Endothelial cell of umbilical vein (primary cell): ENCODE measurements around the gene UBE2I. TPM values are rescaled to one million over a fixed set of nuclear protein-coding genes. Genes with fewer than 3 reads are reported as not detected.

Experiments used
- BruUV-seq: library from RNA; stranded (reverse); fragments of 400-500 nt; replicated peaks from 2 replicates; lab custom pipeline; 2021; lab: Mats Ljungman, UMichigan
- CTCF ChIA-PET: fragments of 300-600, 350-600 bp; sonication (Branson Sonifier 250); formaldehyde crosslinking; loops from one replicate; lab custom pipeline; 2021; ENCODE audit warnings: antibody characterized with exemption, inconsistent platforms; lab: Charles Lee
- POLR2A ChIA-PET: fragments of 300-600, 350-600 bp; sonication (Branson Sonifier 250); formaldehyde crosslinking; loops from one replicate; lab custom pipeline; 2021; ENCODE audit warnings: antibody characterized with exemption, inconsistent platforms; lab: Charles Lee
- DNase-seq: peaks from one replicate; pipeline ENCODE4 v3.0.0-alpha.2; 2011; ENCODE audit warnings: low read depth, low spot score
- FAIRE-seq: peaks from 2 replicates; lab custom pipeline; 2011; peaks lifted over from hg19 to GRCh38; lab: Jason Lieb, UNC
- H2AFZ ChIP-seq: 2 replicates; pipeline ENCODE4 v1.6.0; 2012; ENCODE audit warnings: low read depth, low read length, control low read depth, inconsistent platforms
- H3K27ac ChIP-seq: 2 replicates; pipeline ENCODE4 v1.5.1; 2011; ENCODE audit warnings: low read depth, mild to moderate bottlenecking, control low read depth, low read length, moderate library complexity; ENCODE audit not compliant: insufficient read depth
- H3K27me3 ChIP-seq, 2 experiments: 2 replicates each; pipeline versions ENCODE4 v1.6.0 to v1.6.1; 2011; ENCODE audit warnings: low read length in 2 of 2, mixed read lengths in 1 of 2; ENCODE audit not compliant: control insufficient read depth in 2 of 2, insufficient read depth in 2 of 2
- H3K36me3 ChIP-seq, 2 experiments: 2 replicates in 1 of 2; 3 replicates in 1 of 2; pipeline ENCODE4 v1.5.1; 2011; ENCODE audit warnings: low read length in 2 of 2, mild to moderate bottlenecking in 1 of 2, moderate library complexity in 1 of 2; ENCODE audit not compliant: control insufficient read depth in 2 of 2, insufficient read depth in 2 of 2; ENCODE audit errors: extremely low read depth in 1 of 2
- H3K4me1 ChIP-seq: 3 replicates; pipeline ENCODE4 v1.5.1; 2011; ENCODE audit warnings: mild to moderate bottlenecking, low read length; ENCODE audit not compliant: control insufficient read depth, insufficient read depth; ENCODE audit errors: extremely low read depth
- H3K4me2 ChIP-seq: 2 replicates; pipeline ENCODE4 v1.6.1; 2011; ENCODE audit warnings: low read length, control low read depth, mixed read lengths; ENCODE audit not compliant: insufficient read depth
- H3K4me3 ChIP-seq, 3 experiments: fragments of 200-600 bp in 1 of 3; sonication (generic), shearing (Covaris generic) in 1 of 3; replicated peaks in 1 of 3; 2 replicates each; pipeline ENCODE4 v1.5.1; 2011 to 2016; ENCODE audit warnings: control low read depth in 3 of 3, low read length in 3 of 3, mild to moderate bottlenecking in 2 of 3, inconsistent platforms in 1 of 3, low read depth in 1 of 3, moderate library complexity in 1 of 3; ENCODE audit not compliant: insufficient read depth in 1 of 3
- H3K79me2 ChIP-seq: 2 replicates; pipeline ENCODE4 v1.6.0; 2012; ENCODE audit warnings: low read length, inconsistent platforms; ENCODE audit not compliant: control insufficient read depth, insufficient read depth
- H3K9ac ChIP-seq: replicated peaks from 2 replicates; pipeline ENCODE3; 2011; ENCODE audit warnings: low read length, control low read depth; ENCODE audit not compliant: insufficient read depth; ENCODE audit errors: extremely low read depth
- H3K9me1 ChIP-seq: replicated peaks from 3 replicates; pipeline ENCODE4 v1.6.0; 2011; ENCODE audit warnings: mild to moderate bottlenecking, low read length; ENCODE audit not compliant: control insufficient read depth, insufficient read depth; ENCODE audit errors: extremely low read depth
- H3K9me3 ChIP-seq: replicated peaks from 2 replicates; pipeline ENCODE4 v1.5.1; 2012; ENCODE audit warnings: low read length, inconsistent platforms; ENCODE audit not compliant: control insufficient read depth, insufficient read depth
- H4K20me1 ChIP-seq: replicated peaks from 2 replicates; pipeline ENCODE3; 2011; ENCODE audit warnings: mild to moderate bottlenecking, low read length; ENCODE audit not compliant: control insufficient read depth, insufficient read depth; ENCODE audit errors: extremely low read depth
- EZH2 ChIP-seq: IDR thresholded peaks from 2 replicates; pipeline ENCODE4 v1.6.1; 2012; ENCODE audit warnings: borderline replicate concordance, low read depth, mild to moderate bottlenecking, moderate library complexity, low read length, inconsistent platforms; ENCODE audit not compliant: severe bottlenecking
- FOS ChIP-seq: IDR thresholded peaks from 2 replicates; pipeline ENCODE4 v1.6.1; 2011; ENCODE audit warnings: mild to moderate bottlenecking, low read length, moderate library complexity, borderline replicate concordance; ENCODE audit not compliant: insufficient read depth
- GATA2 ChIP-seq: IDR thresholded peaks from 2 replicates; pipeline ENCODE4 v1.7.0; 2011; ENCODE audit warnings: low read depth, mild to moderate bottlenecking, moderate library complexity, mixed read lengths, low read length; ENCODE audit not compliant: insufficient read length, insufficient read depth
- JUN ChIP-seq: IDR thresholded peaks from 2 replicates; pipeline ENCODE4 v1.6.1; 2011; ENCODE audit warnings: borderline replicate concordance, low read depth; ENCODE audit not compliant: insufficient read length, insufficient read depth
- MYC ChIP-seq: IDR thresholded peaks from one replicate; pipeline ENCODE4 v1.6.1; 2011; ENCODE audit warnings: mild to moderate bottlenecking, low read depth, low read length
- POLR2A ChIP-seq: IDR thresholded peaks from 2 replicates; pipeline ENCODE4 v1.6.1; 2012; ENCODE audit warnings: low read depth, mild to moderate bottlenecking, control low read depth, low read length
- POLR2AphosphoS5 ChIP-seq: IDR thresholded peaks from 2 replicates; pipeline ENCODE4 v1.6.1; 2012; ENCODE audit warnings: low read depth, mild to moderate bottlenecking, control low read depth, low read length, moderate library complexity; ENCODE audit not compliant: insufficient read depth
- dilution Hi-C: fragments of 300-500 bp; cut with MboI; formaldehyde crosslinking; loops from one replicate; pipeline ENCODE4 v1.15.0; 2019; ENCODE audit warnings: low sequenced_read_pairs; ENCODE audit not compliant: extremely low pct_ligation_motif_present
- intact Hi-C: fragments of 100-400 bp; cut with micrococcal nuclease; formaldehyde crosslinking; loops from one replicate; pipeline ENCODE4 v1.10.0; 2022
- polyA plus RNA-seq, 4 experiments: library from polyadenylated mRNA; depleted of rRNA in 3 of 4; stranded (reverse) in 3 of 4; unstranded in 1 of 4; fragments of >200 nt; gene quantifications; 2 replicates each; pipeline versions ENCODE4 v1.2.1 to v1.2.3, GENCODE V29; 2011 to 2012; ENCODE audit warnings: missing spikeins in 1 of 4
- total RNA-seq: library from RNA; stranded (reverse); gene quantifications from 2 replicates; pipeline ENCODE4 v1.2.3, GENCODE V29; 2021
- TF ChIP-seq, protein P1 (sequence below), 2 donors: IDR thresholded peaks; 1 replicate in 1 of 2; 2 replicates in 1 of 2; pipeline ENCODE4 v1.5.1; 2011; ENCODE audit warnings: low read length in 2 of 2, mild to moderate bottlenecking in 2 of 2, moderate library complexity in 2 of 2, control low read depth in 1 of 2, inconsistent platforms in 1 of 2, low read depth in 1 of 2; ENCODE audit not compliant: insufficient read depth in 1 of 2; ENCODE audit errors: extremely low read depth in 1 of 2
- TF ChIP-seq, protein P2 (sequence below): IDR thresholded peaks from 2 replicates; pipeline ENCODE4 v1.6.1; 2011; ENCODE audit not compliant: insufficient read depth, insufficient read length

UBE2I gene
- total and polyA plus RNA-seq, 2 donors (not counting 3 experiments of a cell fraction or from before 2014, with no cell fraction given): 122 to 233 TPM

DNA sequence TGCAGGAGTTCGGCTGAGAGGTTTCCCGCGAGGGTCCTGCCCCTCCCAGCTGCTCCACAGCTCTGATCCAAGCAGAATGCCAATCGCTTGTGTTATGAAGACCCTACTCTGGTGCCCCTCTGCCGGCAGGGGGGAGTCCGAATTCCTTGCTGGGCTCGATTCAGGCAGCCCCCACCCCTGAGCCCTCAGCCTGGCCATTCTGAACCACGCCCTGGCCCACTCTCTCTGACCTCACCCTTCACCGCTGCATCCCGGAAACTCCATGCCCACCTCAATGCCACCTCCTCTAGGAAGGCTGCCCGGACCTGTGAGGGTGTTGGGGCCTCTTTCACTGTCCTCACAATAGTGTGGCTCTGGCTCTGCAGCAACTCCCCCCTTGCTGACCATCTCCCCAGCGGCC, 7.9 kb upstream of the UBE2I start:
- intact Hi-C loops (loop anchor here (10.0 kb wide), 2 partner anchors 103 to 483 kb away; partner anchors contain the start of genes NUBP2 and SPSB3), dilution Hi-C loops (no loop called here)
- no peaks in the 10 kb centered on the region for H3K79me2 ChIP-seq
- H2AFZ ChIP-seq: no peak overlapping the region
- TF ChIP-seq JUN: no peak
- no peak for TF ChIP-seq MYC
- no peak for TF ChIP-seq POLR2A
- ChIA-PET POLR2A (no interaction called here), CTCF (interaction anchor here (0.5 to 2.4 kb wide), 14 partner anchors 8 to 167 kb away, joined by 3 to 15 read pairs (median 4); partner anchors contain the start of genes BAIAP3, CCDC154, UBE2I and UQCC4)
- no peak overlapping the region for H3K27ac ChIP-seq
- no peaks in the 10 kb centered on the region for H3K36me3 ChIP-seq
- peaks cover 2% of the 10 kb centered on the region for H3K4me1 ChIP-seq
- no peaks in the 10 kb centered on the region for H3K9me3 ChIP-seq
- FAIRE-seq: no peak
- H4K20me1 ChIP-seq: no peaks in the 10 kb centered on the region
- H3K9ac ChIP-seq: no peak overlapping the region
- BruUV-seq: no TSS peak
- no peak overlapping the region for H3K4me2 ChIP-seq
- no peaks in the 10 kb centered on the region for H3K27me3 ChIP-seq
- no peak for DNase-seq
- H3K4me3 ChIP-seq: no peak overlapping the region
- H3K9me1 ChIP-seq: no peaks in the 10 kb centered on the region

DNA sequence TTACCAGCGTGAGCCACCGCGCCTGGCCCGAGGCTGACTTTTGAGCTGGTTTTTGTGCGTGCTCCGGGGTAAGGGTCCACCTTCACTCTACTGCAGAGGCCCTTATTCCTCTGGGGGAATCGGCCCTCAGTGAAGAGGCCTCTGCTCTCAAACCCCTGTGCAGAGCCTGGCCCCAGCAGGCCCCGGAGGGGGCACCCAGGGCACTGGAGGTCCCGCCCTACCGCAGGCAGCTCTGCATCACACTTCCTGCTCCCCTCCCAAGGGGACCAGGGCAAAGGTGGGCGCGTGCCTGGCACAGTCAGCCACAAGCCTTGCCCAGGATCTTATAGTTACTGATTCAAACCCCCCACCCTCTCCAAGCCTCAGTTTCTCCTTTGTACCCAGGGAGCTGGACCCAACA, 3.6 kb upstream of the UBE2I start:
- BruUV-seq: no TSS peak
- H3K9me3 ChIP-seq: no peaks in the 10 kb centered on the region
- no peak overlapping the region for H3K27ac ChIP-seq
- H3K79me2 ChIP-seq: peaks cover 10% of the 10 kb centered on the region
- no peaks in the 10 kb centered on the region for H3K9me1 ChIP-seq
- no peak for FAIRE-seq
- ChIA-PET CTCF (interaction anchor here (1.0 to 1.6 kb wide), 3 partner anchors 9 to 16 kb away, joined by 3 to 5 read pairs (median 3); no protein-coding TSS in a partner anchor), POLR2A (no interaction called here)
- no peak for TF ChIP-seq JUN
- TF ChIP-seq MYC: no peak
- TF ChIP-seq FOS: no peak
- TF ChIP-seq, protein P1, sequence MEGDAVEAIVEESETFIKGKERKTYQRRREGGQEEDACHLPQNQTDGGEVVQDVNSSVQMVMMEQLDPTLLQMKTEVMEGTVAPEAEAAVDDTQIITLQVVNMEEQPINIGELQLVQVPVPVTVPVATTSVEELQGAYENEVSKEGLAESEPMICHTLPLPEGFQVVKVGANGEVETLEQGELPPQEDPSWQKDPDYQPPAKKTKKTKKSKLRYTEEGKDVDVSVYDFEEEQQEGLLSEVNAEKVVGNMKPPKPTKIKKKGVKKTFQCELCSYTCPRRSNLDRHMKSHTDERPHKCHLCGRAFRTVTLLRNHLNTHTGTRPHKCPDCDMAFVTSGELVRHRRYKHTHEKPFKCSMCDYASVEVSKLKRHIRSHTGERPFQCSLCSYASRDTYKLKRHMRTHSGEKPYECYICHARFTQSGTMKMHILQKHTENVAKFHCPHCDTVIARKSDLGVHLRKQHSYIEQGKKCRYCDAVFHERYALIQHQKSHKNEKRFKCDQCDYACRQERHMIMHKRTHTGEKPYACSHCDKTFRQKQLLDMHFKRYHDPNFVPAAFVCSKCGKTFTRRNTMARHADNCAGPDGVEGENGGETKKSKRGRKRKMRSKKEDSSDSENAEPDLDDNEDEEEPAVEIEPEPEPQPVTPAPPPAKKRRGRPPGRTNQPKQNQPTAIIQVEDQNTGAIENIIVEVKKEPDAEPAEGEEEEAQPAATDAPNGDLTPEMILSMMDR (IDR thresholded peaks at IDR 0.05; ENCODE audit: extremely low read depth in 1 of 2, insufficient read depth in 1 of 2, low read depth in 1 of 2, low read length in 2 of 2): no peak
- TF ChIP-seq POLR2A: no peak
- TF ChIP-seq, protein P2, sequence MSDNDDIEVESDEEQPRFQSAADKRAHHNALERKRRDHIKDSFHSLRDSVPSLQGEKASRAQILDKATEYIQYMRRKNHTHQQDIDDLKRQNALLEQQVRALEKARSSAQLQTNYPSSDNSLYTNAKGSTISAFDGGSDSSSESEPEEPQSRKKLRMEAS: no peak
- no peak for TF ChIP-seq EZH2
- no peak for TF ChIP-seq GATA2
- TF ChIP-seq POLR2AphosphoS5: no peak
- no peak overlapping the region for H3K4me3 ChIP-seq
- H4K20me1 ChIP-seq: no peaks in the 10 kb centered on the region
- no peak overlapping the region for H3K9ac ChIP-seq
- intact Hi-C loops: loop anchor here (10.0 kb wide), 2 partner anchors 99 to 479 kb away; partner anchors contain the start of genes NUBP2 and SPSB3
- H3K27me3 ChIP-seq: no peaks in the 10 kb centered on the region
- no peak overlapping the region for H2AFZ ChIP-seq
- H3K36me3 ChIP-seq: no peaks in the 10 kb centered on the region
- DNase-seq: no peak
- peaks cover 4% of the 10 kb centered on the region for H3K4me1 ChIP-seq
- H3K4me2 ChIP-seq: no peak overlapping the region
- dilution Hi-C loops: no loop called here
